ENCODE measurements around the gene METTL24.

DNA sequence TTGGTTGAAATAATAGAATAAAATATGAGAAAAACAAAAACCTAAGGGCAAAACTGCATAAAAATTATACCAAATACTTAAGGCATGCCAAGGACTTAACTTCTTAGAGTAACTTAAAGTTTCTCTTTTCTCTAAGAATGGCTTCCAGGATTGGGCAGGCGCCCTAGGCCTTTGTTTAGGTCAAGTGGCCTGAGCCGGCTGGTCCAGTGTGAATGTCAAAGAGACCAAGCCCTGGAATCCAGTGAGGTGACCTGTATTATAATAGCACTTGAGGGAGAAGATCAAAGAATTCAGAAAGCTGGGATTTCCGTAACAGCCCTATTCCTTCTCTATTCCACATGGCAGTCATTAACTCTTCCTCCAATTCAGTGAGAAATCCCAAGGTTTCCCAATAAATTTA is 6.6 kb downstream of the METTL24 start:
- TF ChIP-seq EZH2 (IDR thresholded peaks at IDR 0.05; ENCODE audit: insufficient read depth, poor library complexity, severe bottlenecking) (no peak), EZH2phosphoT487 (IDR thresholded peaks at IDR 0.05; ENCODE audit: insufficient read depth, low read depth) (no peak)
